ENCODE results near the gene NPAS3.

DNA sequence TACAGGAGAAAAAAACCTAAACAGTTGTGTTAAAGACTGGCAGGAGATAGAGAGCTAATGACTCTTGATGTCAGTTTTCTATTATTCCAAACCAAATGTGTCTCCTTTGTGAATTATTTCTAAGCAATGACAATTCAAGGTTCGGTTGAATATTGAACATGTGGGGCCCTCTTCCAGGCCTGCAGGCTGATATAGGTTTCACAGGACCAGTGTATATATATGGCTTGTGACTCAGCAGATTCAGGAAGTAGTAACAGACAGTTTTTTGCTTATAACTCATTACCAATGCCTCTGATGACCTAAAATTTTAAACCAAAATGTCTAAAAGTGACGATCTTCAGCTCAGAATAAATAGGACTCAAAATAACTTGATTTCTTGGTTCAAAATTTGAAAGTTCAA lies 33.7 kb upstream of the NPAS3 start:
- TF ChIP-seq, protein P1, sequence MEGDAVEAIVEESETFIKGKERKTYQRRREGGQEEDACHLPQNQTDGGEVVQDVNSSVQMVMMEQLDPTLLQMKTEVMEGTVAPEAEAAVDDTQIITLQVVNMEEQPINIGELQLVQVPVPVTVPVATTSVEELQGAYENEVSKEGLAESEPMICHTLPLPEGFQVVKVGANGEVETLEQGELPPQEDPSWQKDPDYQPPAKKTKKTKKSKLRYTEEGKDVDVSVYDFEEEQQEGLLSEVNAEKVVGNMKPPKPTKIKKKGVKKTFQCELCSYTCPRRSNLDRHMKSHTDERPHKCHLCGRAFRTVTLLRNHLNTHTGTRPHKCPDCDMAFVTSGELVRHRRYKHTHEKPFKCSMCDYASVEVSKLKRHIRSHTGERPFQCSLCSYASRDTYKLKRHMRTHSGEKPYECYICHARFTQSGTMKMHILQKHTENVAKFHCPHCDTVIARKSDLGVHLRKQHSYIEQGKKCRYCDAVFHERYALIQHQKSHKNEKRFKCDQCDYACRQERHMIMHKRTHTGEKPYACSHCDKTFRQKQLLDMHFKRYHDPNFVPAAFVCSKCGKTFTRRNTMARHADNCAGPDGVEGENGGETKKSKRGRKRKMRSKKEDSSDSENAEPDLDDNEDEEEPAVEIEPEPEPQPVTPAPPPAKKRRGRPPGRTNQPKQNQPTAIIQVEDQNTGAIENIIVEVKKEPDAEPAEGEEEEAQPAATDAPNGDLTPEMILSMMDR (conservative IDR thresholded peaks at IDR 0.05 in 1 of 2, IDR thresholded peaks at IDR 0.05 in 1 of 2; ENCODE audit: low read depth in 1 of 2, low read length in 2 of 2): no peak
- no peak for TF ChIP-seq EZH2 (IDR thresholded peaks at IDR 0.05; ENCODE audit: low read length, missing control alignments)
